Mucosa of stomach (tissue), 1 donor: ENCODE data around the gene TMEM242.
A peak's percentile ranks its signal among the peaks of the same experiment; 100 is the strongest.

Experiments used
- H3K27me3 ChIP-seq: one replicate; pipeline ENCODE4 v1.7.0; 2013; ENCODE audit warnings: mild to moderate bottlenecking, low read length; ENCODE audit not compliant: control insufficient read depth, insufficient read depth
- H3K36me3 ChIP-seq: one replicate; pipeline ENCODE4 v1.7.0; 2013; ENCODE audit warnings: low read length; ENCODE audit not compliant: control insufficient read depth, insufficient read depth
- H3K4me1 ChIP-seq: one replicate; pipeline ENCODE4 v1.7.0; 2013; ENCODE audit warnings: mild to moderate bottlenecking, low read length; ENCODE audit not compliant: control insufficient read depth, insufficient read depth
- H3K4me3 ChIP-seq: one replicate; pipeline ENCODE4 v1.7.0; 2013; ENCODE audit warnings: low read length
- H3K9ac ChIP-seq: one replicate; pipeline ENCODE4 v1.7.0; 2013; ENCODE audit warnings: mild to moderate bottlenecking, low read length, moderate library complexity
- H3K9me3 ChIP-seq: one replicate; pipeline ENCODE4 v1.7.0; 2013; ENCODE audit warnings: mild to moderate bottlenecking, low read length, moderate library complexity; ENCODE audit not compliant: control insufficient read depth
- donor health status: Pancreatic carcinoma.

The TMEM242 gene

GRCh38 chr6:157284738-157285421, 38.4 kb downstream of the TMEM242 start:
- H3K36me3 ChIP-seq = no peaks in the 10 kb centered on the region
- H3K9me3 ChIP-seq = no peaks in the 10 kb centered on the region
- no peak overlapping the region for H3K9ac ChIP-seq
- H3K27me3 ChIP-seq = no peaks in the 10 kb centered on the region
- H3K4me1 ChIP-seq = no peaks in the 10 kb centered on the region
- no peak overlapping the region for H3K4me3 ChIP-seq

GRCh38 chr6:157283900-157284737, 39.2 kb downstream of the TMEM242 start:
- H3K9ac ChIP-seq = no peak overlapping the region
- no peaks in the 10 kb centered on the region for H3K9me3 ChIP-seq
- no peak overlapping the region for H3K4me3 ChIP-seq

GRCh38 chr6:157283330-157283898, 39.9 kb downstream of the TMEM242 start:
- Histone ChIP-seq H3K4me1 (peaks cover 6% of the 10 kb centered on the region), H3K4me3 (no peak overlapping the region)

More at GRCh38 chr6:157283900-157284737, 39.2 kb downstream of the TMEM242 start:
- H3K36me3 ChIP-seq = no peaks in the 10 kb centered on the region
- peaks cover under 1% of the 10 kb centered on the region for H3K4me1 ChIP-seq
- H3K27me3 ChIP-seq = no peaks in the 10 kb centered on the region

GRCh38 chr6:157282284-157282683, 41.0 kb downstream of the TMEM242 start:
- Histone ChIP-seq H3K4me3 (no peak overlapping the region), H3K27me3 (no peaks in the 10 kb centered on the region), H3K9me3 (no peaks in the 10 kb centered on the region), H3K36me3 (no peaks in the 10 kb centered on the region), H3K4me1 (peaks cover 15% of the 10 kb centered on the region), H3K9ac (no peak overlapping the region)

More at GRCh38 chr6:157283330-157283898, 39.9 kb downstream of the TMEM242 start:
- Histone ChIP-seq H3K9ac (no peak overlapping the region), H3K36me3 (no peaks in the 10 kb centered on the region), H3K27me3 (no peaks in the 10 kb centered on the region), H3K9me3 (no peaks in the 10 kb centered on the region)

- no peaks in the 10 kb centered on the region for H3K27me3 ChIP-seq
- H3K4me3 ChIP-seq = no peak overlapping the region
- no peaks in the 10 kb centered on the region for H3K9me3 ChIP-seq
- H3K4me1 ChIP-seq = peaks cover 15% of the 10 kb centered on the region
- no peaks in the 10 kb centered on the region for H3K36me3 ChIP-seq
- H3K9ac ChIP-seq = no peak overlapping the region
These were observed 41.7 kb downstream of the TMEM242 start for GRCh38 chr6:157281570-157281969.

- H3K9me3 ChIP-seq = no peaks in the 10 kb centered on the region
- no peaks in the 10 kb centered on the region for H3K36me3 ChIP-seq
- no peaks in the 10 kb centered on the region for H3K27me3 ChIP-seq
- H3K4me3 ChIP-seq = no peak overlapping the region
- no peak overlapping the region for H3K9ac ChIP-seq
- H3K4me1 ChIP-seq = peaks cover 15% of the 10 kb centered on the region
These were observed 42.4 kb downstream of the TMEM242 start for GRCh38 chr6:157280947-157281346.

- peaks cover 19% of the 10 kb centered on the region for H3K4me1 ChIP-seq
- no peak overlapping the region for H3K9ac ChIP-seq
- no peaks in the 10 kb centered on the region for H3K27me3 ChIP-seq
- no peaks in the 10 kb centered on the region for H3K36me3 ChIP-seq
- H3K9me3 ChIP-seq = no peaks in the 10 kb centered on the region
- no peak overlapping the region for H3K4me3 ChIP-seq
These were observed 43.2 kb downstream of the TMEM242 start for GRCh38 chr6:157280157-157280556.

GRCh38 chr6:157278171-157278570, 45.1 kb downstream of the TMEM242 start:
- Histone ChIP-seq H3K36me3 (no peaks in the 10 kb centered on the region), H3K4me1 (peaks cover 20% of the 10 kb centered on the region), H3K9ac (no peak overlapping the region), H3K27me3 (no peaks in the 10 kb centered on the region), H3K4me3 (no peak overlapping the region), H3K9me3 (no peaks in the 10 kb centered on the region)

- Histone ChIP-seq H3K9me3 (no peaks in the 10 kb centered on the region), H3K4me3 (no peak overlapping the region), H3K36me3 (no peaks in the 10 kb centered on the region), H3K27me3 (no peaks in the 10 kb centered on the region), H3K9ac (no peak overlapping the region), H3K4me1 (peaks cover 20% of the 10 kb centered on the region)
These were observed 46.6 kb downstream of the TMEM242 start for GRCh38 chr6:157276731-157277130.

- H3K36me3 ChIP-seq = no peaks in the 10 kb centered on the region
- no peak overlapping the region for H3K9ac ChIP-seq
- no peak overlapping the region for H3K4me3 ChIP-seq
- H3K9me3 ChIP-seq = no peaks in the 10 kb centered on the region
- H3K4me1 ChIP-seq = peaks cover 20% of the 10 kb centered on the region
- no peaks in the 10 kb centered on the region for H3K27me3 ChIP-seq
These were observed 47.2 kb downstream of the TMEM242 start for GRCh38 chr6:157276134-157276532.

- Histone ChIP-seq H3K36me3 (no peaks in the 10 kb centered on the region), H3K27me3 (no peaks in the 10 kb centered on the region), H3K9me3 (no peaks in the 10 kb centered on the region), H3K9ac (peak overlapping the region; percentile 80), H3K4me3 (peak overlapping the region; percentile 35), H3K4me1 (peaks cover 20% of the 10 kb centered on the region)
These were observed 48.7 kb downstream of the TMEM242 start for GRCh38 chr6:157274471-157275226.
